HG03575 (cell line): ENCODE measurements around the gene CYS1.
"Not testable (repeated sequence)": the region's sequence is repeated elsewhere in the genome, so short reads cannot be mapped to it uniquely, and the experiment has no call there.

Experiments used
- ATAC-seq: cut with Tn5 transposase; IDR thresholded peaks from one replicate; pipeline ENCODE4 v1.9.1; 2021; ENCODE audit not compliant: unreplicated experiment, insufficient number of reproducible peaks, low FRiP score; ENCODE audit errors: extremely low read depth

The CYS1 gene

GRCh38 chr2:10038123-10038522, 42.1 kb downstream of the CYS1 start:
- no peak for ATAC-seq

- no peak for ATAC-seq
Observed at GRCh38 chr2:10036095-10036884, 43.9 kb downstream of the CYS1 start.

- no peak for ATAC-seq
Observed at GRCh38 chr2:10035633-10036032, 44.6 kb downstream of the CYS1 start.

DNA sequence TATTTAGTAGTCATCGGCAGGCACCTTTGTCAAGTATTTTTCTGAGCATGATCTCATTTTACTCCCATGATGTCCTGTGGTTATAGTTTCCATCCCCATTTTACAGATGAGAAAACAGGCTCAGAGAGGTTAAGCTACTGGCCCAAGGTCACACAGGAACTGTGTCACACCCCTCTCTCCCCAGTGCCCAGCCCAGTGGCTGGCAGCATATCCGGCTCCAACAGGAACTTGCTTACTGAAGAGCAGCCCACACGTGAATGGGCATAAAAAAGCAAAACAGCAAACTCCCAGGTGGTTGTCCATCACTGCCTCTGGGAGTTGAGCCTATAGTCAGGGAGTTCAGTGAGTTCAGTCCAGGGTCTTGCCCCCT, 45.2 kb downstream of the CYS1 start:
- no peak for ATAC-seq

DNA sequence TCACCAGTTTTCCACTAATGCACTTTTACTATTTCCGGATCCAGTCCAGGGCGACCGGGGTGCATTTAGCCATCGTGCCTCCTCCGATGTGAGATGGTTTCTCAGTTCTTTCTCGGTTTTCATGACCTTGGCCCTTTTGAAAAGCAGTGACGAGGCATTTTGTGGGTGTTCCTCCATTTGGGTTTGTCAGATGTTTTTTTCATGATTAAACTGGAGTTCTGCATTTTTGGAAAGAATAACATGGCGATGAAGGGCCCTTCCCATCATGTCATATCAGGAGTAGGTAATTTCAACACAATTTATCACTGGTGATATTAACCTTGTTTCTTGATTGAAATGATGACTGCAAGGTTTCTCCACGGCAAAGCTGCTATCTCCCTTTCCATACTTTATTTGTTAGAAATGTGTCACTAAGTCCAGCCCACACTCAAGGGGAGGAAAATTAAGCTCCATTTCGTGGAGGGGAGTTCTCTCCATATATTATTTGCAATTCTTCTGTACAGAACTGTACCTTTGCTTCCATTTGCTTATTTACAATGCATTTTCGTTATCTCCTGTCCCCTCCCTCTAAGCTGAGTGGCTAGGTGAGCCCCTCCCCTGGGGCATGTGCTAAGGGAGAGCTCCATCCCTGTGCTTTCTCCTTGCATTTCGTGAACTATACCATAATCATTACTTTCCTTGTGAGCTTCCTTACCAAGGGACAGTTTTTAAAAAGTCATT, 45.7 kb downstream of the CYS1 start:
- no peak for ATAC-seq

- ATAC-seq = no peak
Observed at GRCh38 chr2:10033251-10034006, 46.8 kb downstream of the CYS1 start.

DNA sequence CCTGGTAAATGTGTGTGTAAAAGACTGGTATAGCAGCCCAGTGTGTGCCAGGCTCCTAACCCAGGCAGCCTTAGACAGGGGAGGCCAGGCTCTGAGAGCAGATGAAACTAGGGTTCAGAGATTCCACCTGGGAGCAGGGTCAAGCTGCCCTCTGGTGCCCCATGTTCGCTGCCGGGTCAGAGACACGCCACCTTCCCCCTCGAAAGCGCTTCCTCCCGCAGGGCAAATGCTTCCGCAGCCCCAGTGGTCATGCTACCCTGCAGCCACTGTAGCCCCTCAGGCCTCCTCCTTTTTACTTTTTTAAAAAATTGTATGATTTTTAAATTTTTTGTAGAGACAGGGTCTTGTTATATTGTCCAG, 47.5 kb downstream of the CYS1 start:
- ATAC-seq = no peak

DNA sequence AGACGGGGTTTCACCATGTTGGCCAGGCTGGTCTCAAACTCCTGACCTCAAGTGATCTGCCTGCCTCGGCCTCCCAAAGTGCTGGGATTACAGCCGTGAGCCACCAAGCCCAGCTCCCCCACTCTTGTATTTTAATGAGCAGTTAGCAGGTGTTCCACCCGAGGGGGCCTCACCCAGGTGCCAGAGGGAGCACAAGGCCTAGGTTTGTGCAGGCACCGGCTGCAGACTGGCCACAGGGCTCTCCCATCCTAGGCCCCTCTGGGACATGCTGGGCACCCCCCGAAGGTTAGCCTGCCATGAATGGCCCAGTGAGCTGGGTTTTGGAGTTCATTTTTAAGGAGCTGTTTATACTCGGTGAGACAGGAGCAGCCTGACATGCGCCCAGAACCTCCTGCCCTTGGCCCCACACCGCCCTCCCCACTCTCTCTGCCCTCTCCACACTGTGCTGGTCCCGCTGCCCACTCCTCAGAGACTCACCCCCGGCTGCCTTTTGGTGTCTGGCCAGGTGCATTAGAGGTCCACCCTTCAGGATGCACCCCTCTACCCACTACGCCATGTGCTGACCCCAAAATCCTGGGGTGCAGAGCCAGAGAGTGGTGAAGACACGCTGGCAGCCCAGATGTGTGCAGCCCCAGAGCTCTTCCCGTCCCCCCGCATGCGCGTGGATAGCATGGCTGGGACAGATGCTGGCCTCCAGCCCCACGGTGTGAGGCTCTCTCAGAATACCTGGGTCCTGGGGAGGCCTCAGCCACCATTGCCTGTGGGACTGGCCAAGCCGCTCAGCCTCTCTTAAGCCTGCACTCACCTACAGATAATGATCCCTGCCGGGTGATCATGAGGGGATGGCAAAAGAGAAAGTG, 48.1 kb downstream of the CYS1 start:
- ATAC-seq = no peak

GRCh38 chr2:10030798-10031197, 49.4 kb downstream of the CYS1 start:
- not testable (repeated sequence) for ATAC-seq

DNA sequence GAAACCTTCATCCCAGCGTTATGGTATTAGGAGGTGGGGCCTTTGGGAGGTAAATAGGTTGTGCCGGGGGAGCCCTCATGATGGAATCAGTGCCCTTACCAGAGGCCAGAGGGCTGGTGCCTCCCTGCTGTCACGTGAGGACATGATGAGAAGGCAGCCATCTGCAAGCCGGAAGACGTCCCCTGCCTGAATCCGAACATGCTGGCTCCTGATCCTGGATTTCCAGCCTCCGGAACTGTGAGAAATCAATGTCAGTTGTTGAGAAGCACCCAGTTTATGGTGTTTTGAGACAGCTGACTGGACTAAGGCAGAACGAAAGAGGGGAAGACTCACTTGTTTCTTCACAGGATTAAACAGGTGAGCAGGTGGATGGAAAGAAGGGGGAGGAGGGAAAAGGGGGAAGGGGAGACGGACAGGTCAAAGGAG, 49.9 kb downstream of the CYS1 start:
- no peak for ATAC-seq

DNA sequence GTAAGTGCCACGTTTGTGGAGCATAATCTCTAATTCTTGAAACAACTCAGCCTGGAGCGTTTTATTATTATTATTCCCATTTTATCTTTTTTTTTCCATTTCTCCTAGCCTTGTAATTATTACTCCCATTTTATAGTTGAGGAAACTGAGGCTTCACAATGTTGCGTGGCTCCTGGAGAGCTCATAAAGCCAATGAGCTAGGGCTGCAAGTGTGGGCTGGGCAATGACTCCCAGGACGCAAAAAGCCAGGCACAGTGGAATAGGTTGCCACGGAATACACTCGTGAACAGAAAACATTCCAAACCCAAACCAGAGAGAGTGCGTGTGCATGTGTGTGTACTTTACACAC, 50.4 kb downstream of the CYS1 start:
- no peak for ATAC-seq

DNA sequence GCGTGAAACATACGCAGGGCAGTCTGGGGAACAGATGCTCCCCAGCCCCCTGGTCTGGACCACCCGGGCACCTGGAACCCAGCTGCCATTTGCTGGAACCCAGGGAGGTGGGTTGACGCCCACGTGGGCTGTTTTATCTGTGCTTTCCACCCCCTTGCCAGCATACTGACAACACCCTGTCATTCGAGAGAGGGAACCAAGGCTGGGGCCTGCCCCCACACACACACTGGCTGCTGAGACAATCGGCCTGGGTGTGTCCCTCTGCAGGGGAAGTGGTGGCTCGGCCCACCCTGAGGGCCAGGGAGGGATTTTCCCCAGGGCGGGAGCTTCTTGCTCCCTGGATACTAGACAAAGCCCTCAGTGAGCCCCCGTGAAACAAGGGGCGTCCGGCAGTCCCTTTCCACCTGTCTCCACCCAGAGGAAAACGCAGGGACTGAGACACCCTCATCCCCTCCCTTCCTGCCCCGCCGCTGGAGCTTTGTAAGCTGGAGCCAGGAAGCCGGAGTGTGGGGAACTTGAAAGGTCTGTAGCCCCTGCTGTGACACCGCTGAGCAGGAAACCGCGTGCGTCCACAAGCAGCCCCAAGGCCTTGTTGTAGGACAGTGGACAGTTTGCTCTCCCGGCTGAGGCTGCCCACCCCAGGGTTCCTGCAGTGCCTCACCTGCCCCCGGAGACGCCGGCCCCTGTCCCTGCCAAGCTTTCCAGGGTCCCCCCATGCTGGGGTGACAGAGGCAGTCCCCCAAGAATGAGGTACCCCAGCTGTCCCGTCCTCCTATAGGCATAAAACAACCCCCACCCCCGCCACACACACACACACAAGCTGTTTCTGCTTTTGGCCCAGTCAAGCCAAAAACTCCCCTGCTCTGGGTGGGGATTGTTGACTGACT, 51.0 kb downstream of the CYS1 start:
- no peak for ATAC-seq

DNA sequence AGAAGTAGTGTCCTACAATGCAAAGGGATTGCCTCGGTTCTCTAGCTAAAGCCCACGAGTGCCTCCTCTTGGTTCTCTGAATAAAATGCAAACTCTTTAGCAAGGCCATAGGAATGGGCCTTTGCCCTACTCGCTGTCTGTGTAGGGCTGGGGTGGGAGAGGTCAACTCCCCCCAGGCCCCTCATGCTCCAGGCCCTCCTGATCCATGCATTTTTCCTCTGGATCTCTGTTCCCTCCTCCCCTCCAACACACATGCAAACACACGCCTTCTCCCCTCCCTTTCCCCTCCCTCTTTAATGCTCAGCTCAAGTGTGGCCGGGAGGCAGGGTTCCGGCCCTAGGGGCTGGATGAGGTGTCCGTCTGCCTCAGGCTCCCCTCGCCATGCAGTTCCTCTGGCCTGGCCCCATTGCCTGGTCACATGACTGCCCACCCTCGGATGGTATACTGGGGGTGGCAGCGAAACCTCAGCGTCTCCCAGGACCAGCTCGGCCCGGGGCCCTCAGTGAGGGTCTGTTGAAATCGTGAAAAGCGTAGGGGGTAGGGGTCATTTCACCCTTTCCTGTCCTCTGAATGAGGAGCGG, 51.7 kb downstream of the CYS1 start:
- no peak for ATAC-seq

- ATAC-seq = no peak
Observed at GRCh38 chr2:10027660-10028330, 52.4 kb downstream of the CYS1 start.

DNA sequence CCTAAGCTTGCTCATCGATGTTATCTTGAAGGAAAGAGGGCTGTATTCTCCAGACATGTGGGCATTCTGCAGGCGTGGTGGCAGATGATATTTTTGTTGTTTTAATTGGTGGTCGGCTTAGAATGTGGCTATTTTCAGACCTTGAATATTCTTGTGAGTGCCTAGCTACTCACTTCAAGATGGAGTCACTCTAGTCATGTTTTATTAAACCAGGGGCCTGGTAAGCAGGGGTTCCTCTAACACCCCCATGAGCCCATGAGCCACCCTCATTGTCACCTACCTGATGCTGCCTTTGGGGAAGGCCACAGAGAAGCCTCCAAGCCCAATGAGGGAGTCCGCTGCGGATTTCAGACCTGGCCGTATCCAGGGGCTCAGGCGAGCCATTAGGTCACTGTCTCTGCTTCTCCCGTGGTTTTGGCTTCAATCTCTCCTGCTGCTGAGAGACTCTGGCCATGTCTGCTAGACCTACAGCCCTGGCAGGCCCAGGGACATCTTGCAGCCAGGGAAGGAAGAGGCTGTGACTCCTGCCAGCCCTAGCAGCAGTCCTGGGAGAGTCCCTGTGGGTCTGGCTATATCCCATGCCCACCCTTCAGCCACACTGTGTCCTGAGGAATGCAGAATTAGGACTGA, 53.2 kb downstream of the CYS1 start:
- no peak for ATAC-seq

DNA sequence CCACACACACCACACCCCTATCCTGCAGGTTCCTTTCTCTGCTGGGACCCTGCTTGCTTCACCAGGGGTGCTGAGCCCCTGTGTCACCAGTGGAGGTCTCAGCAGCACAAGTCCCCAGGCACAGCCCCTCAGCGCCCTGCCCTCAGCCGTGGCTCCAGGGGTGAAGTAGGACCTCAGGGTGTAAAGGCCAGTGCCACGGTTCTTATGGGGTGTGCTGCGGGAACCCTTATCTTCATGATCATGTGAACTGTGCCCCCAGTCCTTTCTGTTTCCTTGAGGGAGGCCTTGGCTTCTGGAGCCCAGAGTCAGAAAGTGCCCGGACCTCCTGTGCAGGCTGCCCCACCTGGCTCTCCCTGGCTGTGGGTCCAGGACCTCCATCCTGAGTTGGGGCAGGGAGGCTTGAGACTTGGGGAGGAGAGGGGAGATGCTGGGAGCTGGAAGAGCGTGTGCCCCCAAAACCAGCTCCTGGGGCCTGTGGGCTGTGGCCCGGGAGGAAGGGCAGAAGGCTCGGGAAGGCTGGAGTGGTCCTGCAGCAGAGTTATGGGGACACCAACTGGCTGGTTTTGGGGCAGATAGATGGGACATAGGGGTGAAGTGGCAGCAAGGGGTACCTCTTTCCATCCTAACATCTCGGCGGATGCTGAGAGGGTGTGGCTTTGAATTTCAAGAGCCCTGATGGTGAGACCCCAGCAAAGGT, 57.1 kb downstream of the CYS1 start:
- ATAC-seq = no peak
